ENCODE data around the gene TIMP2.

- no peak for TF ChIP-seq CTCF (IDR thresholded peaks at IDR 0.05)
- peak; percentile 50 for TF ChIP-seq POLR2A (IDR thresholded peaks at IDR 0.05)
These were observed 722 bp upstream of the TIMP2 start for GRCh38 chr17:78925662-78926555.

Measured in breast epithelium (tissue), 3 donors.